Glutamatergic neuron (in vitro differentiated cells): Measurements from ENCODE around the gene USB1. TPM values are rescaled to one million over a fixed set of nuclear protein-coding genes. Genes with fewer than 3 reads are reported as not detected.
"Not testable (repeated sequence)": the region's sequence is repeated elsewhere in the genome, so short reads cannot be mapped to it uniquely, and the experiment has no call there.

Source experiments
- DNase-seq: peaks from one replicate; pipeline ENCODE4 v3.0.0; 2022
- H3K27ac Mint-ChIP-seq: one replicate; pipeline ENCODE4 v1.8.0; 2020; ENCODE audit warnings: mild to moderate bottlenecking, mixed read lengths, inconsistent platforms; ENCODE audit not compliant: unreplicated experiment
- H3K27me3 Mint-ChIP-seq: one replicate; pipeline ENCODE4 v1.8.0; 2020; ENCODE audit warnings: mild to moderate bottlenecking, moderate library complexity, mixed read lengths, inconsistent platforms; ENCODE audit not compliant: unreplicated experiment
- H3K36me3 Mint-ChIP-seq: one replicate; pipeline ENCODE4 v1.8.0; 2020; ENCODE audit warnings: mild to moderate bottlenecking, mixed read lengths, inconsistent platforms; ENCODE audit not compliant: unreplicated experiment
- H3K4me1 Mint-ChIP-seq: one replicate; pipeline ENCODE4 v1.8.0; 2020; ENCODE audit warnings: mild to moderate bottlenecking, low read depth, mixed read lengths, inconsistent platforms; ENCODE audit not compliant: unreplicated experiment
- H3K4me3 Mint-ChIP-seq: one replicate; pipeline ENCODE4 v1.8.0; 2020; ENCODE audit warnings: mild to moderate bottlenecking, mixed read lengths, inconsistent platforms; ENCODE audit not compliant: unreplicated experiment
- H3K9me3 Mint-ChIP-seq: one replicate; pipeline ENCODE4 v1.8.0; 2020; ENCODE audit warnings: mild to moderate bottlenecking, moderate library complexity, mixed read lengths, inconsistent platforms; ENCODE audit not compliant: unreplicated experiment
- CTCF ChIP-seq: fragments of 200-600 bp; sonication (generic); IDR thresholded peaks from one replicate; pipeline ENCODE4 v1.5.0; 2021; ENCODE audit not compliant: partially characterized antibody, unreplicated experiment
- total RNA-seq: library from RNA; stranded (reverse); fragmentation: NEBNext Ultra II Directional; extraction: Animal tissue kit (Norgen Biotek cat#: 25700); gene quantifications from one replicate; pipeline ENCODE4 v1.2.1, GENCODE V29; 2021; ENCODE audit not compliant: unreplicated experiment

The USB1 gene
- total RNA-seq, 1 donor from 2014 or later = 107 TPM

DNA sequence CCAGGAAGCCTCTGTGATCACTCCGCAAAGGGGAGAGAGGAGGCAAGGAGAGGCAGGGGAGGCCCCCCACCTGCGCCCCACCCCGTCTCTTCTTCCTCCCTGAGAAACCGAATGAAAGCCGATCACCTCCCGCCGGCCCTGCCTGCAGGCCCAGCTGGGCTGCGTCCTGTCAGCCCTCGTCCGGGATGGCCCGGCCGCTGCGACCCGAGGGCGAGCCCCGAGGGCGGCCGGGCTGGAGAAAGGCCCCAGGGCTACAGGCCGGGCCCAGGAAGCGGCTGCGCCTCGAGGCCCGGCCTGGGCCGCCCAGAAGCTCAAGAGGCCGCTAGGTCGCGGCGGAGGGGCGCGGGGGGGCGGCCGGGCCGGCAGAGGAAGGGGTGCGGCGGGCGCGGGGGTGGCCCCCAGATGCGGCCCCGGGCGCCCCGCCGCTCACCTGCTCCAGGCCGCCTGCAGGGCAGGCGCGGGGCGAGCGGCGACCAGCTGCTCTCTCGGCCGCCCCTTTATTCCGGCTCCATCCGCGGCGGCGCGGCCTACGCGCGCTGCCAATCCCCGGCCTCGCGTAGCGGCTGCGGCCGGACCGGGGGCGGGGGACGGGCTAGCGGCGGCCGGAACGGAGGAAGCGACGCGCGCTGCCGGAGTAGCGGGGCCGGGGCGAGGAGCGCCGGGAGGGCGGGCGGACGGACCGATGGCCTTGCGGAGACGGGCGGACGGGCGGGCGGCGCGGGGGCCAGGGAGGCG, 1.1 kb upstream of the USB1 start, which contains the start of gene ZNF319:
ZNF319 (minus strand) TSS at position 702 of the 735 bp plus-strand sequence. CDS start 2,407 bp downstream, outside the sequence.
- Mint-ChIP-seq H3K9me3 (peaks cover 11% of the 10 kb centered on the region), H3K27me3 (peaks cover 8% of the 10 kb centered on the region)
- DNase-seq = peak; percentile 45

DNA sequence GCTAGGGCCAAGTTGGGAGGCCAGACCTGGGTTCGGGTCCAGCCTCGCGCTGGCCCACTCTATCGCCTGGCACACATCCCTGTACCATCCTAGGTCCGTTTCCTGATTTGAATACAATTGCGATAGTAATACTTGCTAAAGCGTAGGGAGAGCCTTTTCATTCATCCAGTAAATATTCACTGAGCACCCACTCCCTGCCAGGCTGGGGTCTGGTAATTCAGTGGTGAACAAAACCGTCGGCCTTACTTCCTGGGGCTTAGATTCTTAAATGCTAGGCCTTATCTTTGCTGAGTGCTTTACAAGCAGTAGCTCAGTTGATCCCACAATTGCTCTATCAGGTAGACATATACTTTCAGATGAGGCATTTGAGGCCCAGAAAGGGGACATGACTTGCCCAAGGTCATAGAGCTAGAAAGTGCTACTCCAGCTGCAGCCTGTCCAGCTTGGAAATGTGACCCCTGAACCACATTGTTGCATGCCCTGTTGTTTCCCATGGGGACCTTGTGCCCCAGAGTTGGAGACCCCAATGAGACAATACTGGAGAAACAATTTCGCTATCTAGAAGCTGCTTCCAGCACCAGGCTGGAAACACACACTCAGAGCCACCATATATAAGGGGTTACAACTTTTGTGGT, 691 bp downstream of the USB1 start:
- no peak for DNase-seq
- H3K36me3 Mint-ChIP-seq = no peaks in the 10 kb centered on the region
- peaks cover 17% of the 10 kb centered on the region for H3K4me1 Mint-ChIP-seq
- peaks cover 8% of the 10 kb centered on the region for H3K27me3 Mint-ChIP-seq
- H3K9me3 Mint-ChIP-seq = peaks cover 11% of the 10 kb centered on the region
- TF ChIP-seq CTCF = no peak
- H3K27ac Mint-ChIP-seq = peak overlapping the region; percentile 89
- H3K4me3 Mint-ChIP-seq = peak overlapping the region; percentile 92

More for the DNA sequence above, 1.1 kb upstream of the USB1 start, which contains the start of gene ZNF319:
- no peaks in the 10 kb centered on the region for H3K36me3 Mint-ChIP-seq
- H3K4me3 Mint-ChIP-seq = peak within 1 kb of the TSS; percentile 92
- TF ChIP-seq CTCF = no peak
- H3K27ac Mint-ChIP-seq = peak within 1 kb of the TSS; percentile 89
- peaks cover 17% of the 10 kb centered on the region for H3K4me1 Mint-ChIP-seq

- Mint-ChIP-seq H3K9me3 (peaks cover 14% of the 10 kb centered on the region), H3K36me3 (no peaks in the 10 kb centered on the region)
These were observed 1.2 kb downstream of the USB1 start for GRCh38 chr16:58002416-58002800.

DNA sequence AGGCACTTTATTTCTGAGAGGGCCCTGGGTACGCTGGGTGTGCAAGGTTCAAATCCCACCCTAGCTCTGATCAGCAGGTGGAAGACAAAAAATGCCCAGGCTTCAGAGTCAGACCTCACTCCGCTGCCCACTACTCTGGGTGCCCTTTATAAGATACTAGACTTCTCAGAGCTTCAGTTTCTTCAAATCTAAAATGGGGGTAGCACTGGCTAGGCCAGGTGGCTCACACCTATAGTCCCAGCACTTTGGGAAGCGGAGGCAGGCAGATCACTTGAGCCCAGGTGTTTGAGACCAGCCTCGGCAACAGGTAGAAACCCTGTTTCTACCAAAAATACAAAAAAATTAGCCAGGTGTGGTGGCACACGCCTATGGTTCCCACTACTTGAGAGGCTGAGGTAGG, 1.7 kb downstream of the USB1 start:
- no peak overlapping the region for H3K27ac Mint-ChIP-seq
- peaks cover 17% of the 10 kb centered on the region for H3K4me1 Mint-ChIP-seq
- peaks cover 14% of the 10 kb centered on the region for H3K9me3 Mint-ChIP-seq
- TF ChIP-seq CTCF = no peak
- H3K36me3 Mint-ChIP-seq = no peaks in the 10 kb centered on the region
- peaks cover 8% of the 10 kb centered on the region for H3K27me3 Mint-ChIP-seq
- H3K4me3 Mint-ChIP-seq = no peak overlapping the region
- DNase-seq = peak; percentile 9

More at GRCh38 chr16:58002416-58002800, 1.2 kb downstream of the USB1 start:
- Mint-ChIP-seq H3K27ac (no peak overlapping the region), H3K27me3 (peaks cover 8% of the 10 kb centered on the region), H3K4me1 (peaks cover 17% of the 10 kb centered on the region), H3K4me3 (peak overlapping the region; percentile 92)
- DNase-seq = no peak
- TF ChIP-seq CTCF = no peak

DNA sequence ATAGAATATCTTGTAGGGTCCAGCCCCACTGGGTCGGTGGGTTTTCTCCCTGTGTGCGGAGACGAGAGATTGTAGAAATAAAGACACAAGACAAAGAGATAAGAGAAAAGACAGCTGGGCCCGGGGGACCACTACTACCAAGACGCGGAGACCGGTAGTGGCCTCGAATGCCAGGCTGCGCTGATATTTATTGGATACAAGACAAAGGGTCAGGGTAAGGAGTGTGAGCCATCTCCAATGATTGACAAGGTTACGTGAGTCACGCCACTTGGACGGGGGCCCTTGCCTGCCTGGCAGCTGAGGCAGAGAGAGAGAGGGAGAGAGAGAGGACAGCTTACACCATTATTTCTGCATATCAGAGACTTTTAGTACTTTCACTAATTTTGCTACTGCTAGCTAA, 3.5 kb downstream of the USB1 start:
- not testable (repeated sequence) for H3K9me3 Mint-ChIP-seq, H3K27ac Mint-ChIP-seq, H3K36me3 Mint-ChIP-seq, H3K27me3 Mint-ChIP-seq, H3K4me3 Mint-ChIP-seq
- peak; percentile 5 for DNase-seq
- H3K4me1 Mint-ChIP-seq = peaks cover 13% of the 10 kb centered on the region
